MM.1S (cell line): ENCODE data around the gene FCHSD2.
A peak's percentile ranks its signal among the peaks of the same experiment; 100 is the strongest.
"Not testable (repeated sequence)": the region's sequence is repeated elsewhere in the genome, so short reads cannot be mapped to it uniquely, and the experiment has no call there.

Source experiments
- DNase-seq: peaks from one replicate; pipeline ENCODE4 v3.0.0-alpha.2; 2015
- H2AFZ ChIP-seq: fragments of 300-600 bp; sonication (generic); 2 replicates; pipeline ENCODE4 v1.6.0; 2016; ENCODE audit warnings: antibody characterized with exemption, low read length
- H3F3A ChIP-seq: fragments of 300-600 bp; sonication (generic); 2 replicates; pipeline ENCODE4 v1.6.1; 2016; ENCODE audit warnings: mild to moderate bottlenecking, antibody characterized with exemption, low read length, moderate library complexity, mixed read lengths; ENCODE audit not compliant: insufficient read depth
- H3K27ac ChIP-seq: fragments of 300-600 bp; sonication (generic); 2 replicates; pipeline ENCODE4 v1.5.1; 2016; ENCODE audit warnings: mild to moderate bottlenecking, low read length
- H3K27me3 ChIP-seq: fragments of 300-600 bp; sonication (generic); replicated peaks from 2 replicates; pipeline ENCODE4 v1.6.0; 2016; ENCODE audit warnings: low read length; ENCODE audit not compliant: insufficient read depth
- H3K36me3 ChIP-seq: fragments of 300-600 bp; sonication (generic); replicated peaks from 2 replicates; pipeline ENCODE4 v1.6.1; 2016; ENCODE audit warnings: mild to moderate bottlenecking, low read length, mixed read lengths; ENCODE audit not compliant: insufficient read depth
- H3K4me1 ChIP-seq: fragments of 300-600 bp; sonication (generic); 2 replicates; pipeline ENCODE4 v1.6.1; 2016; ENCODE audit warnings: low read length, mixed read lengths
- H3K4me2 ChIP-seq: fragments of 300-600 bp; sonication (generic); 2 replicates; pipeline ENCODE4 v1.6.0; 2016; ENCODE audit warnings: low read depth, low read length
- H3K4me3 ChIP-seq: fragments of 300-600 bp; sonication (generic); 2 replicates; pipeline ENCODE4 v1.5.1; 2016; ENCODE audit warnings: low read length, mixed read lengths
- H3K79me2 ChIP-seq: fragments of 300-600 bp; sonication (generic); 2 replicates; pipeline ENCODE4 v1.6.1; 2016; ENCODE audit warnings: mixed run types, low read length, mixed read lengths
- H3K9ac ChIP-seq: fragments of 300-600 bp; sonication (generic); 2 replicates; pipeline ENCODE4 v1.6.1; 2016; ENCODE audit warnings: low read length, mixed read lengths
- H3K9me2 ChIP-seq: fragments of 300-600 bp; sonication (generic); replicated peaks from 2 replicates; pipeline ENCODE4 v1.6.1; 2016; ENCODE audit warnings: mild to moderate bottlenecking, low read length, mixed read lengths; ENCODE audit not compliant: insufficient read depth
- H3K9me3 ChIP-seq: fragments of 300-600 bp; sonication (generic); replicated peaks from 2 replicates; pipeline ENCODE4 v1.6.1; 2016; ENCODE audit warnings: mild to moderate bottlenecking, low read length, mixed read lengths; ENCODE audit not compliant: insufficient read depth
- H4K20me1 ChIP-seq: fragments of 300-600 bp; sonication (generic); 2 replicates; pipeline ENCODE4 v1.6.1; 2016; ENCODE audit warnings: mild to moderate bottlenecking, low read length, moderate library complexity, mixed read lengths; ENCODE audit not compliant: insufficient read depth
- EZH2 ChIP-seq: fragments of 300-600 bp; sonication (generic); optimal IDR thresholded peaks from 2 replicates; pipeline ENCODE3; 2017; ENCODE audit warnings: low read depth, mild to moderate bottlenecking, antibody characterized with exemption, low read length, mixed read lengths
- EZH2phosphoT487 ChIP-seq: fragments of 300-600 bp; sonication (generic); IDR thresholded peaks from 2 replicates; pipeline ENCODE4 v1.6.1; 2018; ENCODE audit warnings: antibody characterized with exemption, low read length
- TF ChIP-seq, protein P1 (sequence below): fragments of 300-600 bp; sonication (generic); IDR thresholded peaks from 2 replicates; pipeline ENCODE4 v1.5.1; 2016; ENCODE audit warnings: antibody characterized with exemption, low read length, mixed read lengths

The FCHSD2 gene

DNA sequence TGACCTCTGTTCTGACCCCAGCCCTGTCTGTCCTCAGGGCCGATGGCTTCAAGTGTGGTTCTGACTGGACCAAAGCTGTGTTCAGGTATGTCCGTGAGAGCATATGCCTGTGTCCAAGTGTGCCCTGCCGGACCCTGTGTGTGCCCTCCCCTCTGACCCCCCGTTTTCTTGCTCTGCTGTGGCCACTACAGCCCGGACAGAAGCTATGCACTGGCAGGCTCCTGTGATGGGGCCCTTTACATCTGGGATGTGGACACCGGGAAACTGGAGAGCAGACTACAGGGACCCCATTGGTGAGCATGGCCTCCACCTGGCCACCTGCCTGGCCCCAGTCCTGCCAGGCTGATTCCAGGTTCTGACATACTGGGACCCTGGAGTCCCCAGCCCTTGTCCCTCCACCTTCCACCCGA is 313.4 kb downstream of the FCHSD2 start:
- Histone ChIP-seq H3K4me1 (peaks cover 32% of the 10 kb centered on the region), H3K4me2 (peak overlapping the region; percentile 52), H3K9me2 (no peaks in the 10 kb centered on the region), H4K20me1 (no peaks in the 10 kb centered on the region), H3K27me3 (no peaks in the 10 kb centered on the region), H3F3A (peaks cover 27% of the 10 kb centered on the region), H3K9ac (peak overlapping the region; percentile 57), H3K4me3 (peak overlapping the region; percentile 23; the same call in 1 of the 2 replicates), H3K36me3 (no peaks in the 10 kb centered on the region), H2AFZ (no peak overlapping the region), H3K79me2 (peaks cover 9% of the 10 kb centered on the region; the same call in 1 of the 2 replicates), H3K9me3 (no peaks in the 10 kb centered on the region), H3K27ac (peak overlapping the region; percentile 92)
- no peak for TF ChIP-seq EZH2phosphoT487
- TF ChIP-seq, protein P1, sequence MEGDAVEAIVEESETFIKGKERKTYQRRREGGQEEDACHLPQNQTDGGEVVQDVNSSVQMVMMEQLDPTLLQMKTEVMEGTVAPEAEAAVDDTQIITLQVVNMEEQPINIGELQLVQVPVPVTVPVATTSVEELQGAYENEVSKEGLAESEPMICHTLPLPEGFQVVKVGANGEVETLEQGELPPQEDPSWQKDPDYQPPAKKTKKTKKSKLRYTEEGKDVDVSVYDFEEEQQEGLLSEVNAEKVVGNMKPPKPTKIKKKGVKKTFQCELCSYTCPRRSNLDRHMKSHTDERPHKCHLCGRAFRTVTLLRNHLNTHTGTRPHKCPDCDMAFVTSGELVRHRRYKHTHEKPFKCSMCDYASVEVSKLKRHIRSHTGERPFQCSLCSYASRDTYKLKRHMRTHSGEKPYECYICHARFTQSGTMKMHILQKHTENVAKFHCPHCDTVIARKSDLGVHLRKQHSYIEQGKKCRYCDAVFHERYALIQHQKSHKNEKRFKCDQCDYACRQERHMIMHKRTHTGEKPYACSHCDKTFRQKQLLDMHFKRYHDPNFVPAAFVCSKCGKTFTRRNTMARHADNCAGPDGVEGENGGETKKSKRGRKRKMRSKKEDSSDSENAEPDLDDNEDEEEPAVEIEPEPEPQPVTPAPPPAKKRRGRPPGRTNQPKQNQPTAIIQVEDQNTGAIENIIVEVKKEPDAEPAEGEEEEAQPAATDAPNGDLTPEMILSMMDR, result no peak
- TF ChIP-seq EZH2, result no peak
- no peak for DNase-seq

GRCh38 chr11:72828081-72828567 is 314.0 kb downstream of the FCHSD2 start:
- no peaks in the 10 kb centered on the region for H3K36me3 ChIP-seq
- peak overlapping the region; percentile 52 for H3K4me2 ChIP-seq
- H2AFZ ChIP-seq, result no peak overlapping the region
- no peaks in the 10 kb centered on the region for H3K9me2 ChIP-seq
- TF ChIP-seq EZH2phosphoT487, result no peak
- TF ChIP-seq, protein P1, result no peak
- peak overlapping the region; percentile 23; the same call in 1 of the 2 replicates for H3K4me3 ChIP-seq
- H3F3A ChIP-seq, result peaks cover 27% of the 10 kb centered on the region
- H4K20me1 ChIP-seq, result no peaks in the 10 kb centered on the region
- DNase-seq, result peak; percentile 82
- peaks cover 9% of the 10 kb centered on the region; the same call in 1 of the 2 replicates for H3K79me2 ChIP-seq
- H3K4me1 ChIP-seq, result peaks cover 32% of the 10 kb centered on the region
- peak overlapping the region; percentile 92 for H3K27ac ChIP-seq
- H3K9me3 ChIP-seq, result no peaks in the 10 kb centered on the region
- H3K27me3 ChIP-seq, result no peaks in the 10 kb centered on the region
- peak overlapping the region; percentile 57 for H3K9ac ChIP-seq

GRCh38 chr11:72827656-72828055 is 314.5 kb downstream of the FCHSD2 start:
- DNase-seq, result peak; percentile 76
- Histone ChIP-seq H3K9ac (peak overlapping the region; percentile 57), H3F3A (peaks cover 27% of the 10 kb centered on the region), H3K4me2 (peak overlapping the region; percentile 52; the same call in 1 of the 2 replicates), H3K4me3 (peak overlapping the region; percentile 23; the same call in 1 of the 2 replicates), H3K4me1 (peaks cover 32% of the 10 kb centered on the region), H3K27ac (peak overlapping the region; percentile 92)
- not testable (repeated sequence) for H3K79me2 ChIP-seq, H2AFZ ChIP-seq, H3K9me2 ChIP-seq, H3K27me3 ChIP-seq, H3K36me3 ChIP-seq, H4K20me1 ChIP-seq, H3K9me3 ChIP-seq

DNA sequence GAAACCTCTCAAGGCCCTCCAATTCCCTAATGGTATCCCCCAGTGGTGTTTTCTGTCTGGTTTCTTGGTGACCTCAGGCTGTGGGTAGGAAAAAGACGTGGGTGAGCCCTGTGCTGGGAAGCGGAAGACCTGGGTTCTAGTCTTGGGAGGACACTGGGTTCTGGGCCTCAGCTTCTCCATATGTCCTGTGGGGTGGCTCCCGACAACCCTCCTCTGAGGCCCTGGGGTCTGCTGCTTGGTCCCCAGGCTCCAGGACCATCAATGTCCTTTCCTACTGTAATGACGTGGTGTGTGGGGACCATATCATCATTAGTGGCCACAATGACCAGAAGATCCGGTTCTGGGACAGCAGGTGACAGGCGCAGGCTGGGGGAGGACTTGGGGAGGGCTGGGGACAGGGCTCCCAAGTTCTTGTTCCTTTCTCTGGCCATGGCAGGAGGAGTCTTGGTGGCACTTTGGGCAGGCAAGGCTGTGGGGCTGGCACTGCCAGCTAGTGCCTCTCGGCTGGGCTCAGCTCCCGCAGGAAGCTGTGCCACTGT is 315.1 kb downstream of the FCHSD2 start:
- no peak overlapping the region for H3K9ac ChIP-seq
- TF ChIP-seq EZH2, result no peak
- TF ChIP-seq, protein P1, result no peak
- TF ChIP-seq EZH2phosphoT487, result no peak
- H3K36me3 ChIP-seq, result no peaks in the 10 kb centered on the region
- no peak overlapping the region for H3K4me3 ChIP-seq
- peaks cover 9% of the 10 kb centered on the region; the same call in 1 of the 2 replicates for H3K79me2 ChIP-seq
- peaks cover 32% of the 10 kb centered on the region for H3K4me1 ChIP-seq
- H3K4me2 ChIP-seq, result peak overlapping the region; percentile 52; the same call in 1 of the 2 replicates
- no peaks in the 10 kb centered on the region for H4K20me1 ChIP-seq
- H2AFZ ChIP-seq, result no peak overlapping the region
- peak overlapping the region; percentile 92; the same call in 1 of the 2 replicates for H3K27ac ChIP-seq
- H3F3A ChIP-seq, result peaks cover 27% of the 10 kb centered on the region
- H3K27me3 ChIP-seq, result no peaks in the 10 kb centered on the region
- DNase-seq, result no peak
- no peaks in the 10 kb centered on the region for H3K9me2 ChIP-seq
- no peaks in the 10 kb centered on the region for H3K9me3 ChIP-seq
